Stimulated activated CD8-positive, alpha-beta memory T cell treated with anti-CD3 and anti-CD28 coated beads, Interleukin-7, amount 100 ng/mL, for 4 hours (primary cell): Measurements from ENCODE around the gene ATP2B2.
"Not testable (repeated sequence)": the region's sequence is repeated elsewhere in the genome, so short reads cannot be mapped to it uniquely, and the experiment has no call there.

ENCODE experiments used
- DNase-seq, 2 donors: peaks; one replicate each; pipeline ENCODE4 v3.0.0-alpha.2; 2020; ENCODE audit warnings: low read depth in 2 of 2

The ATP2B2 gene

GRCh38 chr3:10303105-10303504 lies 202.3 kb downstream of the ATP2B2 start:
- no peak for DNase-seq

- DNase-seq = no peak
Measured at GRCh38 chr3:10300087-10300486, 205.3 kb downstream of the ATP2B2 start.

- no peak for DNase-seq
Measured at GRCh38 chr3:10299679-10300078, 205.7 kb downstream of the ATP2B2 start.

GRCh38 chr3:10299175-10299574 lies 206.2 kb downstream of the ATP2B2 start:
- no peak for DNase-seq

GRCh38 chr3:10298064-10298463 lies 207.3 kb downstream of the ATP2B2 start:
- not testable (repeated sequence) for DNase-seq

GRCh38 chr3:10294030-10294586 lies 211.3 kb downstream of the ATP2B2 start:
- no peak for DNase-seq

- no peak for DNase-seq
Measured at GRCh38 chr3:10292505-10293419, 212.6 kb downstream of the ATP2B2 start, which contains the start of gene GHRL. Gene GHRL, minus strand, starts transcription at chr3:10292947. Its CDS starts 2,767 bp downstream, at chr3:10290180.

- DNase-seq = no peak
Measured at GRCh38 chr3:10291641-10292040, 213.7 kb downstream of the ATP2B2 start.

GRCh38 chr3:10290481-10291176 lies 214.8 kb downstream of the ATP2B2 start:
- no peak for DNase-seq

GRCh38 chr3:10289787-10290355 lies 215.5 kb downstream of the ATP2B2 start:
- no peak for DNase-seq

- DNase-seq = no peak
Measured at GRCh38 chr3:10289077-10289476, 216.3 kb downstream of the ATP2B2 start.

GRCh38 chr3:10288575-10288960 lies 216.8 kb downstream of the ATP2B2 start:
- no peak for DNase-seq

- DNase-seq = no peak
Measured at GRCh38 chr3:10287936-10288574, 217.3 kb downstream of the ATP2B2 start.

- no peak for DNase-seq
Measured at GRCh38 chr3:10286596-10287295, 218.6 kb downstream of the ATP2B2 start.

GRCh38 chr3:10286133-10286524 lies 219.3 kb downstream of the ATP2B2 start:
- no peak for DNase-seq

GRCh38 chr3:10285272-10286132 lies 219.9 kb downstream of the ATP2B2 start:
- no peak for DNase-seq

GRCh38 chr3:10284496-10284895 lies 220.9 kb downstream of the ATP2B2 start:
- DNase-seq = peak in 1 of 2 donors; percentile 9

- DNase-seq = no peak
Measured at GRCh38 chr3:10283638-10284037, 221.7 kb downstream of the ATP2B2 start.

- no peak for DNase-seq
Measured at GRCh38 chr3:10281951-10282350, 223.4 kb downstream of the ATP2B2 start.

GRCh38 chr3:10280571-10280970 lies 224.8 kb downstream of the ATP2B2 start:
- DNase-seq = no peak
